IMR-90 (cell line): ENCODE measurements around the gene BATF2.

Experiments used
- BHLHE40 ChIP-seq: fragments of 150-350 bp; IDR thresholded peaks from 2 replicates; pipeline ENCODE4 v1.6.1; 2016; ENCODE audit warnings: mild to moderate bottlenecking, low read depth, low read length
- CEBPB ChIP-seq: IDR thresholded peaks from 2 replicates; pipeline ENCODE4 v1.6.1; 2012; ENCODE audit warnings: low read depth, low read length, improper control_type of control experiment
- CHD1 ChIP-seq: IDR thresholded peaks from 2 replicates; pipeline ENCODE4 v1.6.1; 2012; ENCODE audit warnings: low read depth, low read length, improper control_type of control experiment
- FOS ChIP-seq: fragments of 150-350 bp; IDR thresholded peaks from 2 replicates; pipeline ENCODE4 v1.6.1; 2016; ENCODE audit warnings: low read depth, low read length
- MAFK ChIP-seq: IDR thresholded peaks from 2 replicates; pipeline ENCODE4 v1.6.1; 2012; ENCODE audit warnings: low read depth, low read length, improper control_type of control experiment
- MAZ ChIP-seq: IDR thresholded peaks from 2 replicates; pipeline ENCODE4 v1.6.1; 2012; ENCODE audit warnings: low read depth, mild to moderate bottlenecking, low read length, improper control_type of control experiment, moderate library complexity, borderline replicate concordance
- POLR2A ChIP-seq: IDR thresholded peaks from 2 replicates; pipeline ENCODE4 v1.6.1; 2012; ENCODE audit warnings: mild to moderate bottlenecking, low read depth, low read length
- RCOR1 ChIP-seq: IDR thresholded peaks from 2 replicates; pipeline ENCODE4 v1.6.1; 2012; ENCODE audit warnings: mild to moderate bottlenecking, low read length, improper control_type of control experiment; ENCODE audit not compliant: insufficient replicate concordance
- RFX5 ChIP-seq: IDR thresholded peaks from 2 replicates; pipeline ENCODE4 v1.8.0; 2012; ENCODE audit warnings: low read depth, mild to moderate bottlenecking, low read length, moderate library complexity
- SMC3 ChIP-seq: fragments of 150-350 bp; IDR thresholded peaks from 2 replicates; pipeline ENCODE4 v1.6.1; 2016; ENCODE audit warnings: low read depth, mild to moderate bottlenecking, antibody characterized with exemption, low read length, moderate library complexity
- TF ChIP-seq, protein P1 (sequence below): conservative IDR thresholded peaks from 2 replicates; pipeline ENCODE4 v1.5.1; 2012; ENCODE audit warnings: mild to moderate bottlenecking, low read depth, low read length, improper control_type of control experiment

DNA sequence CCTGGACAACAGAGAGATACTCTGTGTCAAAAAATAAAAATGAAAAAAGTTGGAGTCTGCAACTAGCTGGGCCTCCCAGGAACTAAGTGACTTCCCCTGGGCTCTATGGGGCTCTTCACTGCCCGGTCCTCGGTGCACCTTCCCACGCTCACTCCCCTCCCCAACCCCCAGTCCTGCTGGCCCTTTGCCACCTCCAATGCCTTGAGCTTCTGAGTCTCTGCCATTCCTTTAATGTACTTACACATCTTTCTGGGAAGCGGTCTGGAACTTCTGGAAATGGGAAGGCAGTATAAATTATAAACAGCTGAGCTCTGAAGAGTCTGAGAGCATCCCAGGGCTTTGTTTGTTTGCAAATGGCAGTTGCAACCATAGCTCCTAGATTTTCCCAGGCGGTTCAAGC is 5.9 kb upstream of the BATF2 start:
- TF ChIP-seq, protein P1, sequence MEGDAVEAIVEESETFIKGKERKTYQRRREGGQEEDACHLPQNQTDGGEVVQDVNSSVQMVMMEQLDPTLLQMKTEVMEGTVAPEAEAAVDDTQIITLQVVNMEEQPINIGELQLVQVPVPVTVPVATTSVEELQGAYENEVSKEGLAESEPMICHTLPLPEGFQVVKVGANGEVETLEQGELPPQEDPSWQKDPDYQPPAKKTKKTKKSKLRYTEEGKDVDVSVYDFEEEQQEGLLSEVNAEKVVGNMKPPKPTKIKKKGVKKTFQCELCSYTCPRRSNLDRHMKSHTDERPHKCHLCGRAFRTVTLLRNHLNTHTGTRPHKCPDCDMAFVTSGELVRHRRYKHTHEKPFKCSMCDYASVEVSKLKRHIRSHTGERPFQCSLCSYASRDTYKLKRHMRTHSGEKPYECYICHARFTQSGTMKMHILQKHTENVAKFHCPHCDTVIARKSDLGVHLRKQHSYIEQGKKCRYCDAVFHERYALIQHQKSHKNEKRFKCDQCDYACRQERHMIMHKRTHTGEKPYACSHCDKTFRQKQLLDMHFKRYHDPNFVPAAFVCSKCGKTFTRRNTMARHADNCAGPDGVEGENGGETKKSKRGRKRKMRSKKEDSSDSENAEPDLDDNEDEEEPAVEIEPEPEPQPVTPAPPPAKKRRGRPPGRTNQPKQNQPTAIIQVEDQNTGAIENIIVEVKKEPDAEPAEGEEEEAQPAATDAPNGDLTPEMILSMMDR = no peak
- TF ChIP-seq POLR2A = no peak
- no peak for TF ChIP-seq SMC3
- no peak for TF ChIP-seq MAZ
- no peak for TF ChIP-seq CEBPB
- no peak for TF ChIP-seq RCOR1
- no peak for TF ChIP-seq FOS
- TF ChIP-seq MAFK = no peak
- no peak for TF ChIP-seq BHLHE40
- TF ChIP-seq CHD1 = no peak
- no peak for TF ChIP-seq RFX5
